Mesenchymal stem cell (in vitro differentiated cells and primary cell): ENCODE measurements around the gene GTF2A2. TPM values are rescaled to one million over a fixed set of nuclear protein-coding genes. Genes with fewer than 3 reads are reported as not detected.
A peak's percentile ranks its signal among the peaks of the same experiment; 100 is the strongest.

Source experiments
- DNase-seq: peaks from one replicate; pipeline ENCODE4 v3.0.0-alpha.2; 2013
- H2AFZ ChIP-seq: one replicate; pipeline ENCODE4 v1.6.1; 2013; ENCODE audit warnings: low read depth, mild to moderate bottlenecking, control low read depth, inconsistent platforms, low read length, moderate library complexity
- H2AK5ac ChIP-seq: 2 replicates; pipeline ENCODE4 v1.6.1; 2013; ENCODE audit warnings: low read length, moderate library complexity, mild to moderate bottlenecking, inconsistent platforms; ENCODE audit not compliant: severe bottlenecking
- H2BK120ac ChIP-seq: one replicate; pipeline ENCODE4 v1.6.1; 2013; ENCODE audit warnings: low read depth, mild to moderate bottlenecking, inconsistent platforms, low read length, moderate library complexity
- H2BK12ac ChIP-seq, 2 experiments: one replicate each; pipeline ENCODE4 v1.6.1; 2013; ENCODE audit warnings: inconsistent platforms in 2 of 2, low read length in 2 of 2, mild to moderate bottlenecking in 2 of 2, moderate library complexity in 2 of 2, control low read depth in 1 of 2
- H2BK15ac ChIP-seq: one replicate; pipeline ENCODE4 v1.6.1; 2013; ENCODE audit warnings: mild to moderate bottlenecking, low read depth, inconsistent platforms; ENCODE audit not compliant: poor library complexity, severe bottlenecking
- H2BK5ac ChIP-seq: 2 replicates; pipeline ENCODE4 v1.6.1; 2013; ENCODE audit warnings: low read depth, mild to moderate bottlenecking, low read length, control low read depth, inconsistent platforms; ENCODE audit not compliant: poor library complexity, severe bottlenecking
- H3K14ac ChIP-seq, 2 experiments: one replicate each; pipeline ENCODE4 v1.6.1; 2013; ENCODE audit warnings: inconsistent platforms in 2 of 2, low read length in 2 of 2, control low read depth in 1 of 2, mild to moderate bottlenecking in 1 of 2, moderate library complexity in 1 of 2
- H3K18ac ChIP-seq, 2 experiments: one replicate each; pipeline ENCODE4 v1.6.1; 2013; ENCODE audit warnings: inconsistent platforms in 2 of 2, low read length in 2 of 2, control low read depth in 1 of 2, low read depth in 1 of 2, mild to moderate bottlenecking in 1 of 2
- H3K23ac ChIP-seq, 2 experiments: one replicate each; pipeline ENCODE4 v1.6.1; 2013; ENCODE audit warnings: inconsistent platforms in 2 of 2, low read length in 2 of 2, mild to moderate bottlenecking in 2 of 2, moderate library complexity in 2 of 2, control low read depth in 1 of 2
- H3K27ac ChIP-seq: 2 replicates; pipeline ENCODE4 v1.5.1; 2013; ENCODE audit warnings: mild to moderate bottlenecking, moderate library complexity, low read length, control low read depth, inconsistent platforms; ENCODE audit not compliant: poor library complexity, severe bottlenecking
- H3K27me3 ChIP-seq, 2 experiments: 2 replicates each; pipeline versions ENCODE4 v1.6.1 to v1.7.0; 2013; ENCODE audit warnings: low read length in 2 of 2, mild to moderate bottlenecking in 2 of 2, moderate library complexity in 2 of 2, control low read depth in 1 of 2, inconsistent platforms in 1 of 2; ENCODE audit not compliant: control insufficient read depth in 1 of 2, insufficient read depth in 1 of 2
- H3K36me3 ChIP-seq, 2 experiments: 2 replicates each; pipeline versions ENCODE4 v1.6.1 to v1.7.0; 2013; ENCODE audit warnings: low read length in 2 of 2, control low read depth in 1 of 2, inconsistent platforms in 1 of 2, low read depth in 1 of 2, mild to moderate bottlenecking in 1 of 2; ENCODE audit not compliant: insufficient read depth in 2 of 2, control insufficient read depth in 1 of 2
- H3K4ac ChIP-seq, 2 experiments: one replicate each; pipeline ENCODE4 v1.6.1; 2013; ENCODE audit warnings: inconsistent platforms in 2 of 2, low read length in 2 of 2, mild to moderate bottlenecking in 2 of 2, moderate library complexity in 2 of 2, control low read depth in 1 of 2, low read depth in 1 of 2
- H3K4me1 ChIP-seq: 2 replicates; pipeline ENCODE4 v1.6.1; 2013; ENCODE audit warnings: low read depth, low read length, control low read depth; ENCODE audit not compliant: control insufficient read depth, insufficient read depth
- H3K4me2 ChIP-seq: 2 replicates; pipeline ENCODE4 v1.6.1; 2013; ENCODE audit warnings: low read length, mild to moderate bottlenecking, inconsistent platforms; ENCODE audit not compliant: poor library complexity, severe bottlenecking
- H3K4me3 ChIP-seq, 2 experiments: 2 replicates each; pipeline versions ENCODE4 v1.5.1 to v1.7.0; 2013; ENCODE audit warnings: low read length in 2 of 2, mild to moderate bottlenecking in 2 of 2, control low read depth in 1 of 2, low read depth in 1 of 2; ENCODE audit not compliant: insufficient read depth in 1 of 2
- H3K79me1 ChIP-seq: replicated peaks from 2 replicates; pipeline ENCODE4 v1.6.1; 2013; ENCODE audit warnings: mild to moderate bottlenecking, control low read depth, low read length, inconsistent platforms; ENCODE audit not compliant: poor library complexity, severe bottlenecking
- H3K9ac ChIP-seq: 2 replicates; pipeline ENCODE4 v1.7.0; 2013; ENCODE audit warnings: mild to moderate bottlenecking, low read length, moderate library complexity
- H3K9me3 ChIP-seq: 2 replicates; pipeline ENCODE4 v1.7.0; 2013; ENCODE audit warnings: mild to moderate bottlenecking, low read length; ENCODE audit not compliant: control insufficient read depth
- H4K8ac ChIP-seq: one replicate; pipeline ENCODE4 v1.6.1; 2013; ENCODE audit warnings: inconsistent platforms, mild to moderate bottlenecking, low read length, moderate library complexity
- H4K91ac ChIP-seq: one replicate; pipeline ENCODE4 v1.6.1; 2013; ENCODE audit warnings: mild to moderate bottlenecking, low read length, inconsistent platforms
- WGBS: methylation state at CpG from one replicate; pipeline ENCODE4 v1.1.7; 2013; ENCODE audit warnings: mixed read lengths; 5-methylcytosine and 5-hydroxymethylcytosine counted together
- polyA plus RNA-seq, 2 experiments: library from polyadenylated mRNA; stranded (reverse); fragments of 200-250 nt; gene quantifications; one replicate each; pipeline ENCODE4 v1.2.3, GENCODE V29; 2013

GTF2A2 gene, protein sequence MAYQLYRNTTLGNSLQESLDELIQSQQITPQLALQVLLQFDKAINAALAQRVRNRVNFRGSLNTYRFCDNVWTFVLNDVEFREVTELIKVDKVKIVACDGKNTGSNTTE
- 171 TPM for polyA plus RNA-seq (2013, experiment 1 of 2)
- 190 TPM for polyA plus RNA-seq (2013, experiment 2 of 2)

DNA sequence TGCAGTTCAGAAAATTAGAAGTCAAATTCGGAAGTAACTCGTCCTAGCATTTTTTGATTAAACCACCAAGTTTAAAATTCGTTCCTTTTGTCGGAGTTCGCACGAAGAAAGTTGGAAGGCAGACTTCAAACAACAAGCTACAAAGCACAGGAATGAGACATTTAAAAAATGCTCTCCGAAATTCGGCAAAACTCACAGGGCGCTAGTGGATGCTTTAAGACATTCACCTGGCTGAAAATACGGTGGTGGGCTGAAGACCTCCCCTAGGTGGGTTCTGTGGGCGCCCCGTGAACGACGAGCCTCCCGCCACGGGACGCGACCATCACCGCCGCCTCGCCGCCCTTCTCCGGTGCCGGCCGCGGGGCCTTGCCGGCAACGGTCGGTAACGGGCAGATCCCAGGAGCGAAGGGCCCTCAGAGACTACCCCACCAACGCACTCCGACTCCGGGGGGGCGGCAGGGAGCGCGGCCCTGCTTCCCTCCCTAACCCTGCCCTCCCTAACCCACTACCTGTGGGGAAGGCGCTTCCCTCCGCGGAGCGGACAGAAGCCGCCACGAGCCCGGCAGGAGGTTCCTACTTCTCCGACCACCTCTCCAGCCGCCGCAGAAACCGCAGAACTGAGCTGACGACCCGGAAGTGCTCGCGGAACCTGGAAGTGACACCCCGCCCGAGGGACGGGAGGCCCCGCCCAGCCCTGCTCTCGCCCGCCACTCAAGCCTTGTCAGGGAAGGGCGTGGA lies at the start of gene GTF2A2:
TSS of gene GTF2A2 (minus strand) at position 619 of the 738 bp plus-strand sequence. CDS start 5,238 bp downstream, outside the sequence.
- H2BK5ac ChIP-seq, result no peak within 1 kb of the TSS
- H3K27ac ChIP-seq, result peak within 1 kb of the TSS; percentile 76
- H2BK12ac ChIP-seq, result peak within 1 kb of the TSS in 1 of 2 experiments; percentile 37
- peak within 1 kb of the TSS; percentile 94 for H4K8ac ChIP-seq
- H3K79me1 ChIP-seq, result peaks cover 12% of the 10 kb centered on the region
- H3K9me3 ChIP-seq, result peaks cover under 1% of the 10 kb centered on the region
- peak within 1 kb of the TSS; percentile 67 for H2BK15ac ChIP-seq
- H3K9ac ChIP-seq, result peak within 1 kb of the TSS; percentile 95
- no peak within 1 kb of the TSS for H3K23ac ChIP-seq
- peak within 1 kb of the TSS; percentile 92 to 99 for H3K4me3 ChIP-seq
- peak within 1 kb of the TSS in 1 of 2 experiments; percentile 89 for H3K14ac ChIP-seq
- 1% methylated on average over 29 of the region's 59 CpGs for WGBS
- no peak within 1 kb of the TSS for H2AK5ac ChIP-seq
- peak within 1 kb of the TSS; percentile 61 for H2BK120ac ChIP-seq
- peak within 1 kb of the TSS; percentile 48 for H3K4me2 ChIP-seq
- peak within 1 kb of the TSS; percentile 75 for H2AFZ ChIP-seq
- H3K27me3 ChIP-seq, result no peaks in the 10 kb centered on the region
- H4K91ac ChIP-seq, result peak within 1 kb of the TSS; percentile 83
- peaks cover 2% of the 10 kb centered on the region for H3K4me1 ChIP-seq
- DNase-seq, result peak; percentile 95
- H3K18ac ChIP-seq, result peak within 1 kb of the TSS; percentile 77 to 88
- H3K36me3 ChIP-seq, result peaks cover 9 to 47% of the 10 kb centered on the region in 2 experiments
- H3K4ac ChIP-seq, result peak within 1 kb of the TSS; percentile 65 to 71

DNA sequence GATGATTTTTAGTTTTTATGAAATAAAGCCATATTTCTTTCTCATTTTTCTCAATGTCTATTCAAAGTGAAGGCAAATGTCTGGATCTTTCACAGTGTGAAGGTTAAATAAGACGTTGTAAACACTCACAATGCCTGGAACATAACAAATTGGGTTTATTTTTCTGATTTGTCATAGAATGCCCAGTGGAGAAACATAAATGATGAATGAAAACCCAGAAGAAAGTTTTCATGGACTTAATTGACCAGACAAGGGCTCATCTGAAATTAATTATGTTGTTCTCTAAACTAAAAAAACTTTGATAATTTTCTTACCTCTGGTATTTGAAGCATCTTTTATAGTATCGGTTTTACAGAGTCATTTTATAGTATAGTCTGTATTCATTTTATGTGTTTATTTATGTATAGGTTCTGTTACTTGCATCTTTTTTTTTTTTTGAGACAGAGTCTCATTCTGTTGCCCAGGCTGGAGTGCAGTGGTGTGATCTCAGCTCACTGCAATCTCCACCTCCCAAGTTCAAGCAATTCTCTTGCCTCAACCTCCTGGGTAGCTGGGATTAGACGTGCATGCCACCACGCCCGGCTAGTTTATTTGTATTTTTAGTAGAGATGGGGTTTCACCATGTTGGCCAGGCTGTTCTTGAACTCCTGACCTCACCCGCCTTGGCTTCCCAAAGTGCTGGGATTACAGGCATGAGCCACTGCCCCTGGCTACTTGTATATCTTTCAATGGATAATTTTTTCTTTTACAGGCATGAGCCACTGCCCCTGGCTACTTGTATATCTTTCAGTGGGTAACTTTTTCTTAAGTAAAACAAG lies 46.9 kb upstream of the GTF2A2 start:
- H3K4me2 ChIP-seq, result no peak overlapping the region
- no peaks in the 10 kb centered on the region for H3K36me3 ChIP-seq
- no peak overlapping the region for H3K4me3 ChIP-seq
- no peak overlapping the region for H3K9ac ChIP-seq
- H4K8ac ChIP-seq, result no peak overlapping the region
- H3K79me1 ChIP-seq, result no peaks in the 10 kb centered on the region
- no peak overlapping the region for H2AK5ac ChIP-seq
- no peak overlapping the region for H3K4ac ChIP-seq
- H3K14ac ChIP-seq, result no peak overlapping the region
- 66% methylated on average over 5 of the region's 6 CpGs for WGBS
- no peak overlapping the region for H2BK5ac ChIP-seq
- no peak overlapping the region for H2BK120ac ChIP-seq
- no peak overlapping the region for H2BK12ac ChIP-seq
- H2AFZ ChIP-seq, result no peak overlapping the region
- no peaks in the 10 kb centered on the region for H3K4me1 ChIP-seq
- no peak for DNase-seq
- H3K27me3 ChIP-seq, result peaks cover 0 to 3% of the 10 kb centered on the region in 2 experiments
- peaks cover 9% of the 10 kb centered on the region for H3K9me3 ChIP-seq
- no peak overlapping the region for H2BK15ac ChIP-seq
- H4K91ac ChIP-seq, result no peak overlapping the region
- H3K27ac ChIP-seq, result no peak overlapping the region
- no peak overlapping the region for H3K18ac ChIP-seq
- no peak overlapping the region for H3K23ac ChIP-seq

DNA sequence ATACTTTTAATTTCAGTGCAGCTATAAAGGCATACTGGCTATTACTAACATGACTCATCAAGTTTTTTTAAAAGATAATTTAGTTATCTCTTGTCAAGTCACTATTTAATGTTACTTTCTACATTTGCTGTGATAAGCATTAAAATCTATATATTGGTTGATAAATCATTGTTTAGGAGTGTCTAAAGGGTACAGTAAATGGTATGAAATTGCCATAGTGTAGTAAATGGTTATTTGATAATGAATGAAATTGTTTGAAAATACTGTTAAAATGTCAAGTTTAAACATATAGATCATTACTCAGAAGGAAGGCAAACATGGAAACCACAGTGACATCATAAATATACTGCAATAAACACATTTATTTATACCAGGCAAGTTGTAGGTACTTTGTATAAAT lies 45.0 kb upstream of the GTF2A2 start:
- no peak for DNase-seq
- H3K27ac ChIP-seq, result no peak overlapping the region
- no peak overlapping the region for H3K9ac ChIP-seq
- H2BK15ac ChIP-seq, result no peak overlapping the region
- no peak overlapping the region for H3K4me2 ChIP-seq
- H3K23ac ChIP-seq, result no peak overlapping the region
- no peak overlapping the region for H2BK120ac ChIP-seq
- H3K9me3 ChIP-seq, result peaks cover 3% of the 10 kb centered on the region
- no peak overlapping the region for H3K4ac ChIP-seq
- no peak overlapping the region for H2AFZ ChIP-seq
- no peaks in the 10 kb centered on the region for H3K36me3 ChIP-seq
- H3K14ac ChIP-seq, result no peak overlapping the region
- H3K27me3 ChIP-seq, result peaks cover 0 to 3% of the 10 kb centered on the region in 2 experiments
- no peak overlapping the region for H4K91ac ChIP-seq
- no peak overlapping the region for H2BK5ac ChIP-seq
- H3K18ac ChIP-seq, result no peak overlapping the region
- no peaks in the 10 kb centered on the region for H3K79me1 ChIP-seq
- no peak overlapping the region for H2BK12ac ChIP-seq
- no peak overlapping the region for H3K4me3 ChIP-seq
- H3K4me1 ChIP-seq, result no peaks in the 10 kb centered on the region
- no peak overlapping the region for H4K8ac ChIP-seq
- no peak overlapping the region for H2AK5ac ChIP-seq

DNA sequence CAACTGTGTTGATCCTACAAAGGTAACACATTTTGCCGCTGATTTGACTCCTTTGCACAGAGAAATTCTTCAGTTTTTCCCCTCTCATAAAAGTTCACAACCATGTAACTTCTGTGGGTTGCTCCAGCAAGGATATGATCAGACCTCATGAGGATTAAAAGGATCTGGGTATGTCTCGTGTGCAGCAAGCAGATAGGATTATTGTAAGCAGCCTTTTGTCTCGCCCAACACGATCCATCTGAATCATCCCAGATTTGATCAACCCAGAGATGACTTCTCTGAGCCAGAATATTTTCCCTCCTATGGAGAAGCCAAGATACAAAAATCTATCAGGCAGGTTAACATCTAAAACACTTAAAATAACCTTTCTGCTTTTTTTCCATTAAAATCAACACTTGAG lies 44.6 kb upstream of the GTF2A2 start:
- H3K27ac ChIP-seq, result no peak overlapping the region
- no peaks in the 10 kb centered on the region for H3K36me3 ChIP-seq
- H2BK15ac ChIP-seq, result no peak overlapping the region
- no peaks in the 10 kb centered on the region for H3K9me3 ChIP-seq
- 90% methylated on average over 4 of the region's 4 CpGs for WGBS
- no peak overlapping the region for H3K18ac ChIP-seq
- no peak overlapping the region for H4K8ac ChIP-seq
- no peak overlapping the region for H3K4ac ChIP-seq
- H2BK12ac ChIP-seq, result no peak overlapping the region
- DNase-seq, result no peak
- H3K14ac ChIP-seq, result no peak overlapping the region
- H2AK5ac ChIP-seq, result no peak overlapping the region
- no peaks in the 10 kb centered on the region for H3K4me1 ChIP-seq
- H2BK120ac ChIP-seq, result no peak overlapping the region
- H2AFZ ChIP-seq, result no peak overlapping the region
- no peak overlapping the region for H3K9ac ChIP-seq
- H3K4me2 ChIP-seq, result no peak overlapping the region
- no peak overlapping the region for H3K4me3 ChIP-seq
- H4K91ac ChIP-seq, result no peak overlapping the region
- no peak overlapping the region for H3K23ac ChIP-seq
- H3K79me1 ChIP-seq, result no peaks in the 10 kb centered on the region
- peaks cover 0 to 3% of the 10 kb centered on the region in 2 experiments for H3K27me3 ChIP-seq
- no peak overlapping the region for H2BK5ac ChIP-seq
